ENCODE results near the gene IRX2.

Gene IRX2

DNA sequence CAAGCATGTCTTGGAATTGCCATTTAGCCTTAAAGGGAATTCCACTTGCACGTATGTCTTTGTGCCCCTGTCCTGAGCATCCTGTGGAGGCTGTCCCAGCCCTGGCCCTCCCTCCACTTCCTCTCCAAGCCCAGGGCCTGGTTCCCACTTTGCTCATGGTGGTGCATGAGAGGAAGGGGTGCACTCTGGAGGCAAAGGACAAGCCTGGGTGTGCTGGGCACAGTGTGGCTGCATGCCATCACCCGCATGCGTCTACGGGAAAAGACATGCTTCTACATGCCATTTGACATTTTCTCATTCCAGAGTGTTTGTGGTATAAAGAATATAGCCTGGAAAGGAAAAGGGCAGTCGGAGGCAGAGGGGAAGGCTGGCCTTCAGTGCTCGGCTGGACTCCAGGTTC is 7.2 kb upstream of the IRX2 start:
- H3K36me3 ChIP-seq (replicated peaks; ENCODE audit: insufficient read depth, low read length), result no peaks in the 10 kb centered on the region
- no peak overlapping the region for H3K4me2 ChIP-seq (ENCODE audit: low read depth, low read length)
- H3K27me3 ChIP-seq (replicated peaks; ENCODE audit: insufficient read depth, low read length), result no peaks in the 10 kb centered on the region
- DNase-seq, result no peak
- H3K79me2 ChIP-seq (ENCODE audit: low read length), result no peaks in the 10 kb centered on the region
- no peak overlapping the region for H2AFZ ChIP-seq (ENCODE audit: low read length)
- H3F3A ChIP-seq (ENCODE audit: insufficient read depth, low read length), result peaks cover 20% of the 10 kb centered on the region
- no peak overlapping the region for H3K4me3 ChIP-seq (ENCODE audit: low read length)
- no peaks in the 10 kb centered on the region for H4K20me1 ChIP-seq (ENCODE audit: insufficient read depth, low read length)
- no peaks in the 10 kb centered on the region for H3K9me2 ChIP-seq (replicated peaks; ENCODE audit: insufficient read depth, low read length)
- H3K9me3 ChIP-seq (replicated peaks; ENCODE audit: insufficient read depth, low read length), result 0 out of 2 replicates have a peak, but pooled peaks cover 2% of the 10 kb centered on the region
- TF ChIP-seq EZH2 (optimal IDR thresholded peaks at IDR 0.05; ENCODE audit: low read depth, low read length) (no peak), EZH2phosphoT487 (IDR thresholded peaks at IDR 0.05; ENCODE audit: low read length) (no peak)
- TF ChIP-seq, protein P1, sequence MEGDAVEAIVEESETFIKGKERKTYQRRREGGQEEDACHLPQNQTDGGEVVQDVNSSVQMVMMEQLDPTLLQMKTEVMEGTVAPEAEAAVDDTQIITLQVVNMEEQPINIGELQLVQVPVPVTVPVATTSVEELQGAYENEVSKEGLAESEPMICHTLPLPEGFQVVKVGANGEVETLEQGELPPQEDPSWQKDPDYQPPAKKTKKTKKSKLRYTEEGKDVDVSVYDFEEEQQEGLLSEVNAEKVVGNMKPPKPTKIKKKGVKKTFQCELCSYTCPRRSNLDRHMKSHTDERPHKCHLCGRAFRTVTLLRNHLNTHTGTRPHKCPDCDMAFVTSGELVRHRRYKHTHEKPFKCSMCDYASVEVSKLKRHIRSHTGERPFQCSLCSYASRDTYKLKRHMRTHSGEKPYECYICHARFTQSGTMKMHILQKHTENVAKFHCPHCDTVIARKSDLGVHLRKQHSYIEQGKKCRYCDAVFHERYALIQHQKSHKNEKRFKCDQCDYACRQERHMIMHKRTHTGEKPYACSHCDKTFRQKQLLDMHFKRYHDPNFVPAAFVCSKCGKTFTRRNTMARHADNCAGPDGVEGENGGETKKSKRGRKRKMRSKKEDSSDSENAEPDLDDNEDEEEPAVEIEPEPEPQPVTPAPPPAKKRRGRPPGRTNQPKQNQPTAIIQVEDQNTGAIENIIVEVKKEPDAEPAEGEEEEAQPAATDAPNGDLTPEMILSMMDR (IDR thresholded peaks at IDR 0.05; ENCODE audit: low read length), result no peak
- H3K27ac ChIP-seq (ENCODE audit: low read length), result no peak overlapping the region
- no peak overlapping the region for H3K9ac ChIP-seq (ENCODE audit: low read length)
- H3K4me1 ChIP-seq (ENCODE audit: low read length), result peaks cover 26% of the 10 kb centered on the region

DNA sequence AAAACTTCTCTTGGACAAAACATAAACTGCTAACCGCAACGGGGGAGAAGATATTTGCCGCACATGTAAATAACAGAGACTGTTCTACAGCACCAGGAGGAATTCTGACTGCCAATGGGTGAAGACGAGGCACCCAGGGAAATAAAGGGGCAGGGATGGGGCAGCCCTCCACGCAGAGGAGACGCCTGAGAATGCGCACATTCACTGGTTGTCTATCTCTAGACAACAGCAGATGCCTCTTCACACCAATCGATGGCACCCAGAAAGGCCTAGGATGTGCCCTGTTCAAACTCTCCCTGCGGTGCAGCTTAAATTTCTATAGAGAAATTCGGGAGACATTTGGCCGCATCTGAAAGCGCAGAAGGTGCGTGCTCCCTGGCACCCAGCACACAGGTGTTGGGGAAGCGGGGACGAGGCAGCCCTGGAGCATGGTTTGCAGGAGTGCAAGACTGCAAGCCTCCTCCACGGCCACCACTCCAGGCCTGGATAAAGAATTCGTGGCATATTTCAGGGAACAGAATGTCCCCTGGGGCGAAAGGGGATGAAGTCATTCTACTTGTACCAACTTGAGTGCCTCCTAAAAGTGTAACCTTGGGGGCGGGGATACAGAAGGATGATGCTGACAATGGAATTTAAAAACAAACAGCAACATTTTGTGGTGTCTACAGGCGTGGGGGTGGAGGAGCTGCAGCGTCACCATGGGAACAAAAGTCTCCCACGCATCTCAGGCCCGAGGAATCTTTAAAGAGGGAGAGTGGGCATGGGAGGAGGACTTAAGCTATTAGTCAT is 6.3 kb upstream of the IRX2 start:
- H3K9ac ChIP-seq (ENCODE audit: low read length), result no peak overlapping the region
- H3K4me3 ChIP-seq (ENCODE audit: low read length), result no peak overlapping the region
- DNase-seq, result no peak
- H3K4me2 ChIP-seq (ENCODE audit: low read depth, low read length), result no peak overlapping the region
- no peak overlapping the region for H2AFZ ChIP-seq (ENCODE audit: low read length)
- no peaks in the 10 kb centered on the region for H3K9me2 ChIP-seq (replicated peaks; ENCODE audit: insufficient read depth, low read length)
- H3F3A ChIP-seq (ENCODE audit: insufficient read depth, low read length), result peaks cover 20% of the 10 kb centered on the region
- no peak overlapping the region for H3K27ac ChIP-seq (ENCODE audit: low read length)
- H3K27me3 ChIP-seq (replicated peaks; ENCODE audit: insufficient read depth, low read length), result no peaks in the 10 kb centered on the region
- 0 out of 2 replicates have a peak, but pooled peaks cover 2% of the 10 kb centered on the region for H3K9me3 ChIP-seq (replicated peaks; ENCODE audit: insufficient read depth, low read length)
- no peak for TF ChIP-seq EZH2phosphoT487 (IDR thresholded peaks at IDR 0.05; ENCODE audit: low read length)
- TF ChIP-seq EZH2 (optimal IDR thresholded peaks at IDR 0.05; ENCODE audit: low read depth, low read length), result no peak
- TF ChIP-seq, protein P1 (IDR thresholded peaks at IDR 0.05; ENCODE audit: low read length), result no peak
- peaks cover 17% of the 10 kb centered on the region for H3K4me1 ChIP-seq (ENCODE audit: low read length)
- no peaks in the 10 kb centered on the region for H3K79me2 ChIP-seq (ENCODE audit: low read length)
- no peaks in the 10 kb centered on the region for H3K36me3 ChIP-seq (replicated peaks; ENCODE audit: insufficient read depth, low read length)
- H4K20me1 ChIP-seq (ENCODE audit: insufficient read depth, low read length), result no peaks in the 10 kb centered on the region

DNA sequence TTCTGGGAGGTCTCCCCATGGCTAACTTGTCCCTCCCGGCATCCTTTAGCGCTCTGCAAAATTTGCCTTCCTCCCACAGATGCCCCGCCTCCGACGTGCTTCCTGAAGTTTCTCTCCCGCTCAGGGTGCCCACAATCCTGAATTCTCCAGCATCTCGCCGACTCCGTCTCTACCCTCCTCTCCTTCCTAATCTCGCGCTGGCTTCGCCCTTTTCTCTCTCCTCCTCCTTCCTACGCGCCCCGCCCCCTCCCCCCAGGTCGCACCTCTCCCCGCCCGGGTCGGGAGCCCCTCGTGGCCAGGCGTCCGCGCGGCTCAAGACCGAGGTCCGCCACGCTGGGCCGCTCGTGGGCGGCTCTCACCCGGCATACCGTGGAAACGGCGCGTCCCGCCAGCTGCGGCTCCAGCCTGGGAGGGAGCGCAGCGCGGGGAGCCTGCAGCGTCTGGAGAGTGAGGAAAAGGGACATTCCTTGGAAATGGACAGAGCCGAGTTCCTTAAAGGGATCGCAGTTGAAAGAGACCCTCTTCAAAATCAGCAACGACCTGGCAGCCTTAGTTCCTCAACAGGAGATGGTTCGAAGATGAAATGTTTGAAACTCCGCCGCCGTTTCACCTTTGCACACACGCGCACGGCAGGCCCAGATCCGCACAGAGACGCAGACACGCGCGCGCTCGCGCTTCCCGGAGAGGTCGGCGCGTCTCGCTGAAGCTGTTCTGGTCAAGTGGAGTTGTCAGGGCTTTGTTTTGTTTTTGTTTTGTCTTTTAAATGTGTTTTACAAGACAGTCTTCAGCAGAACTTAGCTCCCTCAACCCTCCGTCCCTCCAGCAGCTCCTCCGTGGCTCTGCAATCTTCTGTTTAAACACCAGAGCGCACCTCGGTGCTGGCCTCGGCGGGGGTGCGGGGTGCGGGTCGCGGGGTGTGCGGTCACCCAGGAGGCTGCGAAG is 5.0 kb upstream of the IRX2 start:
- no peak for TF ChIP-seq EZH2 (optimal IDR thresholded peaks at IDR 0.05; ENCODE audit: low read depth, low read length)
- TF ChIP-seq, protein P1 (IDR thresholded peaks at IDR 0.05; ENCODE audit: low read length), result no peak
- no peak for TF ChIP-seq EZH2phosphoT487 (IDR thresholded peaks at IDR 0.05; ENCODE audit: low read length)
- no peak overlapping the region for H3K4me2 ChIP-seq (ENCODE audit: low read depth, low read length)
- DNase-seq, result no peak
- no peak overlapping the region for H3K27ac ChIP-seq (ENCODE audit: low read length)
- no peak overlapping the region for H3K9ac ChIP-seq (ENCODE audit: low read length)
- no peak overlapping the region for H2AFZ ChIP-seq (ENCODE audit: low read length)
- no peaks in the 10 kb centered on the region for H3K79me2 ChIP-seq (ENCODE audit: low read length)
- peaks cover 8% of the 10 kb centered on the region for H3K4me1 ChIP-seq (ENCODE audit: low read length)
- H3K4me3 ChIP-seq (ENCODE audit: low read length), result no peak overlapping the region
- H3K36me3 ChIP-seq (replicated peaks; ENCODE audit: insufficient read depth, low read length), result no peaks in the 10 kb centered on the region
- no peaks in the 10 kb centered on the region for H3K27me3 ChIP-seq (replicated peaks; ENCODE audit: insufficient read depth, low read length)
- H3F3A ChIP-seq (ENCODE audit: insufficient read depth, low read length), result peaks cover 12% of the 10 kb centered on the region
- H4K20me1 ChIP-seq (ENCODE audit: insufficient read depth, low read length), result no peaks in the 10 kb centered on the region
- H3K9me2 ChIP-seq (replicated peaks; ENCODE audit: insufficient read depth, low read length), result no peaks in the 10 kb centered on the region
- H3K9me3 ChIP-seq (replicated peaks; ENCODE audit: insufficient read depth, low read length), result 0 out of 2 replicates have a peak, but pooled peaks cover 2% of the 10 kb centered on the region
